ENCODE measurements around the gene KCNJ10.

DNA sequence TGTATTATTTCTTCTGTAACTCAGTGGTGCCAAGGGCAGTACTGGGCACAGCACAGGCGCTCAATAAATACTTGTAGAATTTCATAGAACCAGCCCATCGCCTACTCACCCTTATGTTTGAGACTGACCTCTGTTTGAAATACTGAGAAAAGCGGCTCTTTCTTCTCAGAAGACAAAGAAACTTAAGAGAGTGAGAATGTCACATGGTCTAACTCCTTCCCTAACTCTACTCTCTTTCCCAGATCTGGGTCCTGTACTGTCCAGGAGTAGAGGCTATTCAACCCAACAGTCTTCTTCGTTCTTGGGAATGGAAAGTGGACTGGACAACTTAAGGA lies 24.3 kb upstream of the KCNJ10 start:
- TF ChIP-seq CTCF (CRISPR knock-in tag; IDR thresholded peaks at IDR 0.05) (no peak), EP300 (IDR thresholded peaks at IDR 0.05; ENCODE audit: low read depth in 2 of 2, low read length in 2 of 2) (no peak), EP300 (CRISPR knock-in tag; IDR thresholded peaks at IDR 0.05; ENCODE audit: borderline replicate concordance) (no peak), ZNF556 (CRISPR knock-in tag; IDR thresholded peaks at IDR 0.05; ENCODE audit: borderline replicate concordance) (no peak), ZFP82 (CRISPR knock-in tag; IDR thresholded peaks at IDR 0.05; ENCODE audit: borderline replicate concordance) (no peak), CREB1 (IDR thresholded peaks at IDR 0.05) (no peak), CREB1 (CRISPR knock-in tag; IDR thresholded peaks at IDR 0.05) (no peak), EZH2 (conservative IDR thresholded peaks at IDR 0.05; ENCODE audit: low read depth, low read length) (no peak), HNRNPH1 (optimal IDR thresholded peaks at IDR 0.05; ENCODE audit: low read depth, low read length) (no peak), NFE2 (CRISPR knock-in tag; IDR thresholded peaks at IDR 0.05) (no peak), ZNF589 (CRISPR knock-in tag; conservative IDR thresholded peaks at IDR 0.05) (no peak)
- TF ChIP-seq, protein P1, sequence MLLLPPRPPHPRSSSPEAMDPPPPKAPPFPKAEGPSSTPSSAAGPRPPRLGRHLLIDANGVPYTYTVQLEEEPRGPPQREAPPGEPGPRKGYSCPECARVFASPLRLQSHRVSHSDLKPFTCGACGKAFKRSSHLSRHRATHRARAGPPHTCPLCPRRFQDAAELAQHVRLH (CRISPR knock-in tag; IDR thresholded peaks at IDR 0.05; ENCODE audit: borderline replicate concordance, low read depth), result no peak
- TF ChIP-seq, protein P2, sequence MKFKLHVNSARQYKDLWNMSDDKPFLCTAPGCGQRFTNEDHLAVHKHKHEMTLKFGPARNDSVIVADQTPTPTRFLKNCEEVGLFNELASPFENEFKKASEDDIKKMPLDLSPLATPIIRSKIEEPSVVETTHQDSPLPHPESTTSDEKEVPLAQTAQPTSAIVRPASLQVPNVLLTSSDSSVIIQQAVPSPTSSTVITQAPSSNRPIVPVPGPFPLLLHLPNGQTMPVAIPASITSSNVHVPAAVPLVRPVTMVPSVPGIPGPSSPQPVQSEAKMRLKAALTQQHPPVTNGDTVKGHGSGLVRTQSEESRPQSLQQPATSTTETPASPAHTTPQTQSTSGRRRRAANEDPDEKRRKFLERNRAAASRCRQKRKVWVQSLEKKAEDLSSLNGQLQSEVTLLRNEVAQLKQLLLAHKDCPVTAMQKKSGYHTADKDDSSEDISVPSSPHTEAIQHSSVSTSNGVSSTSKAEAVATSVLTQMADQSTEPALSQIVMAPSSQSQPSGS (CRISPR knock-in tag; IDR thresholded peaks at IDR 0.05), result no peak

Data from HepG2 (cell line).